Activated T-cell treated with anti-CD3 and anti-CD28 coated beads, Interleukin-2, amount 50 U/mL, for 48 hours (primary cell): Measurements from ENCODE around the gene PRDM2.
A peak's percentile ranks its signal among the peaks of the same experiment; 100 is the strongest.

ENCODE experiments used
- DNase-seq, 2 experiments: peaks; one replicate each; pipeline ENCODE4 v3.0.0-alpha.2; 2020

Gene PRDM2

GRCh38 chr1:13820456-13820855 lies 120.5 kb downstream of the PRDM2 start:
- no peak for DNase-seq

GRCh38 chr1:13823126-13823880 lies 123.3 kb downstream of the PRDM2 start:
- DNase-seq = no peak

- DNase-seq = no peak
These were observed 123.9 kb downstream of the PRDM2 start for GRCh38 chr1:13823936-13824335.

GRCh38 chr1:13824626-13825025 lies 124.6 kb downstream of the PRDM2 start:
- no peak for DNase-seq

GRCh38 chr1:13825033-13825432 lies 125.0 kb downstream of the PRDM2 start:
- DNase-seq = no peak

- no peak for DNase-seq
These were observed 126.0 kb downstream of the PRDM2 start for GRCh38 chr1:13826009-13826408.

GRCh38 chr1:13826591-13826990 lies 126.6 kb downstream of the PRDM2 start:
- DNase-seq = no peak

GRCh38 chr1:13828454-13829151 lies 128.6 kb downstream of the PRDM2 start:
- peak; percentile 47 to 64 for DNase-seq

- DNase-seq = no peak
These were observed 129.3 kb downstream of the PRDM2 start for GRCh38 chr1:13829152-13829769.

GRCh38 chr1:13830170-13830569 lies 130.2 kb downstream of the PRDM2 start:
- DNase-seq = no peak

GRCh38 chr1:13830616-13831280 lies 130.8 kb downstream of the PRDM2 start:
- no peak for DNase-seq

GRCh38 chr1:13832100-13832499 lies 132.1 kb downstream of the PRDM2 start:
- no peak for DNase-seq

- DNase-seq = no peak
These were observed 132.5 kb downstream of the PRDM2 start for GRCh38 chr1:13832536-13832935.

GRCh38 chr1:13836136-13836535 lies 136.1 kb downstream of the PRDM2 start:
- DNase-seq = no peak

- no peak for DNase-seq
These were observed 136.6 kb downstream of the PRDM2 start for GRCh38 chr1:13836631-13837030.

- DNase-seq = no peak
These were observed 138.2 kb downstream of the PRDM2 start for GRCh38 chr1:13838236-13838635.

GRCh38 chr1:13842497-13842896 lies 142.5 kb downstream of the PRDM2 start:
- DNase-seq = no peak

GRCh38 chr1:13851726-13852125 lies 151.7 kb downstream of the PRDM2 start:
- DNase-seq = no peak

GRCh38 chr1:13855554-13855953 lies 155.6 kb downstream of the PRDM2 start:
- DNase-seq = no peak

GRCh38 chr1:13860031-13860430 lies 160.0 kb downstream of the PRDM2 start:
- no peak for DNase-seq

GRCh38 chr1:13864760-13865159 lies 164.8 kb downstream of the PRDM2 start:
- no peak for DNase-seq

GRCh38 chr1:13865851-13866250 lies 165.9 kb downstream of the PRDM2 start:
- DNase-seq = no peak

- DNase-seq = no peak
These were observed 167.6 kb downstream of the PRDM2 start for GRCh38 chr1:13867603-13868002.
